ENCODE results near the gene CAMSAP1.

The CAMSAP1 gene

DNA sequence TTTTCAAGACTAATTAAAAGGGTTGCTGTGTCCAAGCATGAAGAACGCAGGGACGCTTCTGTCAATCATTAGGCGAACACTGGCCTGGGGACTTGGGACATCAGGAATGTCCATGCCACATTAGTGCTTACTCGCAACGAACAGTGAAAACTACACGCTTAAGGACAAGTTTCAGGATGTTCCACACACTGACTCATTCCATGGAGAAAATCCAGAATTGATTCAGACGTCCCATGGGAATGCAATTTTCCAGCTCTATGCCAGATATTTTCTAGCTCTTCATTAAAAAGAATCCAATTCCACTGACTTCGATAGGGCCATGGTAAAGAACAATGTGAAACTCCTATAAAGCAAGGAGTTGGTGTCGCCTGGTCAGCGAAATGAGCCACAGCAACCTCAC, 98.2 kb downstream of the CAMSAP1 start:
- no peak for DNase-seq

DNA sequence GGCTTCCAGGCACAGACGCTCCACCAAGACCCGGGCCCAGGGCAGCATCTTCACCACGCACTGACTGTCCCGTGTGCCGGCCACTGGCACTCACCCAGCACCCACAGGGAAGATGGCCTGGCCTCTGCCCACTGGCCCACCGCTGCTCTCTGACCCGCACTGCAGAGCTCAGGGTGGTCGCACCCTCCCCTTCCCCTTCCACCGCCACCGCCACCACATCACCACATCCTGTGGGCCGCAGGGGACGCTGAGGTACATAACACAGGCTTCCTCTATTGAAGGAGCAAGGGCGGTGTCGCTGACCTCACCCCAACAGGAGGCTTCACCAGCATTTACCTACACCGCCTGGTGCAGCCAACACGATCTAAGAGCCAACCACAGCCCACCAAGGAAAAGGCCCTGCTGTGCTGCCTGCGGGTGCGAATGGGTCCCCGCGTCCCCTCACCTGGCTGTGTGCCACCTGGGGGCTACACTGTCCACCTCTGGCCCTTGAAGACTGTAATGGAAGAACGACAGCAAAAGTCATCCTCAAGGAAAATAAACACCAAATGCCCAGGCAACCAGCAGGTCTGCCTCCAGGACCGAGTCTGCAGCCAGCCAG, 101.8 kb downstream of the CAMSAP1 start:
- DNase-seq: no peak

DNA sequence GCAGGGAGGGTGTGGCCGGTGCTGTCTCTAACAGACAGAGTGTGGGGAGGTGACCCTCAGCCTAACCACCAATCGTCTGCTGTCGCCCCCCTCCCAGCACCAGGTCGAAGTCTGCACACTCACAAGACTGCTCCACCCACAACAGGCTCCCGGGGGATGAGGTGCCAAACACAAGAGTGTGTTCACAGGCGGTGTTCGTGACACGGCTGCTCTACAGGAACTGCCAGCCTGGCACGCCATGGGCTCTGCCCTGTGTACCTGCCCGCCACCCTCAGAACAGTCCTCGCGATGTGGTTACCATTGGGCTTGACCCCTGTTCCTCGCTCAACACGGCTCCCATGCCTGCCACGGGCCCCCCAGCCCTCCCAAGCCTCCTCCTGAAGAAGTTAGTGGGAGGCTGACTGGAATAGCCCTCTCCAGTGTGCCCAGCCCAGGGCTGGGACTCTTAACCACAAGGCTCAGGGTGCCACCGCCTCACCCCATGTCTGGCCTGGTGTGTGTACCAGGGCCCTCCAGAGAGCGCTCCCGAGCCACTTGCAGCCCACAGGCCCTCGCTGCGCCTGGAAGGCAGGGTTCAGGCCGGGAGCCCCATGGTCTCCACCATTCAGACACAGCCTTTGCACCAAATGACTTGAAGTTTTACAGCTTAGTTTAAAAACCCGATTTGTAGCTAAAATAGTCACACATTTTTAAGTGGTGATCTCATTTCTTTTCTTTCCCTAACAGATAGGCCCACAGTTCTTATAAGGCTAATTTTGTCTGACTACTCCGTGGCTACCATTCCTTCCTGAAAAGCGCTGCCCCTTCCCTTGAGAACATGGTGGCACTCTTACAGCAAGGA, 102.5 kb downstream of the CAMSAP1 start:
- DNase-seq: no peak

DNA sequence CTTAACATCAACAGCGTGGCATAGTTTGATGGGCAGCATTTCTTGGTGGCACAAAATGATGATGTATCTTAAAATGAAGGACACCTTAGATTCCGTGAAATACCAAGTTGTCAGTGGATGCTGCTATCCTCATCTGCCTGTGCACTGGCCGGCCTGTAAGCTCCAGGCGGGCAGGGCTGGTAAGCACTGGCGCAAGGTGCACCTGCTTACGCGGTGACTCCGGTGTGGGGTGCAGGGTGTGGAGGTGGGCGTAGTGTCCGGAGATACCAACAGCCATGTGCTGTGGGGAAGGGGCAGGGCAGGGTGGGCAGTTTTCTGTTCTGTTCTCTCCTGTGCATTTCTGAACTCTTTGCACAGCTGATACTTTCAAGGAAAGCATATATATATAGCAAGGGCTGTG, 103.9 kb downstream of the CAMSAP1 start:
- no peak for DNase-seq

DNA sequence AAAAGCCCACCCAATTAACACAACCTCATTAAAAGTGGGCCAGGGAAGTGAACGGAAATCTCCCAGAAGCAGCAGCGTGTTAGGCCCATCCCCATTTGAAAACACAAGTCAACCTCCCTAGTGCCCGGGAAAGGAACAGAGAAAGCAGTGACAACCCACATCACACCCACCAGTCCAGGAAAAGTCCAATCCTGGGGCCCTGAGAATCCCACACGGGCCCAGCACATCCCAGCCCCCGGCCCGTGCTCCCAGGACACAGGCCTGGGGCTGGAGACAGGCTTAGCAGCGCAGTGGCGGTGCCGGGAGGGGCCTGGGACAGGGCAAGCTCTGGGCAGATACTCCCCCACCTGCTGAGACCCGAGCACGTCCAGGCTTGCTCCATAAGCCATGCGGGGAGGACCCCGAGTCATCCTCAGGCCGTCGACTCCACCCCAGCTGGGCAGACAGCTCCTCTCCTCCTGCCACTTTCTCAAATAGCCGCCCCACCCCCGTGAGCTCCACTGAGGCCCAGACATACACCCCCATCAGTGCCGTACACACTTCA, 104.4 kb downstream of the CAMSAP1 start:
- no peak for DNase-seq

DNA sequence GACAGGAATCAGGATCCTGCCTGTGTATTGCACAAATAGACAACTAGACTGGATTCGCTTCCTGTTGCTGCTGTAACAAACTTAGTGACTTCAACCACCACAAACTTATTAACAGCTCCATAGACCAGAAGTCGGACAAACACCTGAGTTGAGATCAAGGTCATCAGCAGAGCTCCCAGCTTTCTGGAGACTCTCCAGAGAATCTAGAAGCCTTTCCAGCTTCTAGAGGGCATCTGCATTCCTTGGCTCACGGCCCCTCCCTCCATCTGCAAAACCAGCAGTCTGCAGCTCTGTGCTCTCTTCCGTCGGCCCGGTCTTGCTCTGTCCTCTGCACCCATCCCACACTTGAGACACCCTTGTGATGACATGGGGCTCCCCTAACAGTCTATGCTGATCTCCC, 106.3 kb downstream of the CAMSAP1 start:
- DNase-seq: no peak

DNA sequence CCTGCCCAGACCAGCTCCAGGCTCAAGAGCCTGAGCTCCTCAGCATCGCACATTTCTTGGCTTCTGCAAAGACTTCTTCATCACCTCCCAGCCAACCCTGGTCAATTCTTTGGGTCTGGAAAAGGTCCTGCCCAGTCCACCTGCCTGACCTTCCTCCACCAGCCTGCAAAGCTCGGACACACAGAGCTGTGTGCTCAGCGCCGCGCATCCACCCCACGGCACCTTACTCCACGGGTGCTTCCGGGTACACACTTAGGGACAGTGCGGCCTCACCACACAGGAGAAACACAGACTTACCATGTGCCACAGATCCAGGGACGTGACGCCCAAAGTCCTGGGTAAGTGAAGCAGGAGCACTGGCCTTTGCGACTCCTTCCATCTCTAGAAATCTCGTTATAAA, 108.1 kb downstream of the CAMSAP1 start:
- no peak for DNase-seq

DNA sequence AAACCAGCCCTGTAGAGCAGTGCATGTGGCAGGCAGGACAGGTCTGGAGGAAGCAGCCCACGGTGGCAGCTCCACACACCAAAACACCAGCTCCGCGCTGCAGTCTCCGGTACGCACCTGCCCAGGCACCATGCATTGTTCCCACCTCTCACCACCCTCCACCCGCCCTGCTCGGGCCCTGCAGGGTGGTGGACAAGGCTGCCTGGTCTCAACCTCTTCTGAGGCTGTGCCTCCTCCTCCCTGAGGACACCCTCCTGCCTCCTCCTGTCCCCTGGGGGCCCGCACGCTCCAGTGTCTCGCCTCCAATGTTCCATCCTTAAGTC, 109.1 kb downstream of the CAMSAP1 start:
- no peak for DNase-seq

DNA sequence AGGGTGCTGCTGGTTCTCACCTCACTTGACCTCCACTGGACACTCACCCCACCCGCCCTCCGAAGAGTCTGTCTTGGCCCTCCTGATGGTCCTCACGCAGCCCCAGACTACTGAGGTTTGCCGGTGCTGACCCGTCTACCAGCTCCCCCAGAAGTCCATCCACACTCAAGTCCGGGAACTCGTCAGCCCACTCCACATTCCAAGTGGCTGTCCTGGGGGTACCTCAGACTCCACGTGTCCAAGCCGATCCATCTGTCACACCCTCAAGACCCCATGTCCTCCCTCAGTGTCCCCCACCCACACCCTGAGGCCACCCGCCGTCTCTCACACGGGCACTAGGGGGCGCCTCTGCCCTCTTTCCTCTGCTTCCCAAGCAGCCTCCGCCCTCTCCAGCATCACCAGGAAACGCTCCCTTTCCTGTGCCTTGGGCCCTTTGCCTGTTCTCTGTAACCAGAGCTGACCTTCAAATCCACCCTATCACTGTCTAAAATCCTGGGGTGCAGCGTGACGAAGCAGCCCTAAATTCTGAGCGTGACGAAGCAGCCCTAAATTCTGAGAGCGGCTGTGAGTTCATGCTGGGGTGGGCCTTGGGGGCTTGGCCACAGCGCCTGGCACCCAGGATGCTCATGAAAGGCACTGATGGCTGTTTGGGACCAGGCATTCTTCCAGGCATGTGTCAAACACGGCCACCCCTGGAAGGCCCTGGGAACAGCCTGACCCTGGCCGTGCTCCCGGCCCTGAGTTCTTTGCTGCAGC, 109.7 kb downstream of the CAMSAP1 start:
- DNase-seq: peak in 1 of 5 experiments; percentile 16

DNA sequence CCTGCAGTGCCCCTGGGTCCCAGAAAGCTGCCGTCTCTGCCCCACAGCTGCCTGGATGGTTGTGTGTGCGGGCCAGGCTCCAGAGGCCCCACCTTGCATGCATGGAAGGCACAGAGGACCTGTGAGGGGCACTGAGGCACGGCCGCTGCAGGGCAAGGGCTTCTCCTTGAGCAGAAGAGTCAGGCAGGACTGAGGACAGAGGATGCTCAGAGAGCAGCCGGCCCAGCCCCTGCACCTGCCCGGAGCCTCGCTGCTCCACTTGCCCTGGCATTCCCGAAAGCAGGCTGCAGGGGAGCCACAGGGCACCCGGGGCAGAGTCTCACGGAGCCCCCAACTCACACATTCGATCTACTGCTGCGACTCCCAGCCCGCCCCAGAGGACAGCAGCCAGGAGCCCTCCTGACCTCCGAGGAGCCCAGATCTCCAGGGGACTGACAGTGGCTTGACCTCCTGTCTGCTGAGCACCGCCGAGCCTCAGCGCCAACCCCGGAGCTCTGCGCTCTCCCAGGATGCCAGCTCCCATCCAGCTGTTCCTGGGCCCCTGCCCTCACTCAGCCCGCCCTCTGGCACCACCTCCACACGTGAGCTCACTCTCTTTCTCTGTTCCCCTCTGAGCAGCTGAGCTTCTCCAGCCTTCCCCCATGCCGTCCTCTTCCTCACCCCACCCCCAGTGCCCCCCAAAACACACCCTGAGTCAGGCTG, 110.4 kb downstream of the CAMSAP1 start:
- no peak for DNase-seq

DNA sequence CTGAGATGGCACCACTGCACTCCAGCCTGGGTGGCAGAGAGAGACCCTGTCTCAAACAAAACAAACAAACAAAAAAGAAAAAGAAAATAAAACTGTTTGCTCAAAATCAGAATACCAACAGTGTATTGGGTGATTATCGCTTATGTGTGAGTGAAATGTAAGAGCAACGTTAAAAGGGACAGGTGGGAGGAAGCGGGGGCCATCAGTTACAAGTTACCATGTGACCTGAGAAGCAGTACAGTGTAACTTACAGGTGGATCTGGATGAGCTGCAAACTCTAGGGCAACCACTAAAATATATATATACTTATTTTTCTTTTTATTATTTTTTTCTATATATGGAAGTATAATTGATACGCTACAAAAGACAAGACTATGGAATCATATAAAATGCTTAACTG, 112.0 kb downstream of the CAMSAP1 start:
- DNase-seq: no peak

DNA sequence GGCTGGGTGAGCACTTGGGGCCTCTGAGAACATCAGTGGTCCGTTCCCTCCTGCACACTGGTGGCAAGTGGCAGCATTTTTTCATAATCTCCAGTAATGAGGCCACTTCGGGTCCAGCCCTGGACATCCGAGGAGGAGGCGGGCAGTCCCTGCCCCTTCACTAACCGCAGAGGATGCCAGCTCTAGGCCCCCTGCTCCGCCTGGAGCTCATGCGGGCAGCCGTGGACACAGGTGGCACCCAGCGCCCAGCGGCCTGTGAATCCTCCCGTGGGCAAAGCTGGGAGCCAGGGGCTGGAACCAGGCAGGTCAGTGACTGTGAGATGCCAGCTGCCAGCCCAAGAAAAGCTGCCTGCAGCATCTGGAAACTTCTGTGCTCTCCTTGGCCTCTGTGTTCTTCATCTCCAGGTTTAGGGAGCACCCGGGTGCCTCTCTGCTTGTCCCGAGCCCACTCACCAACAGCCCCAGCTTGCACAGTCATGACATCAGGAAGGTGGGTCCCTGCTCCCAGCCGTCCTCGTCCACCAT, 112.9 kb downstream of the CAMSAP1 start:
- DNase-seq: no peak

DNA sequence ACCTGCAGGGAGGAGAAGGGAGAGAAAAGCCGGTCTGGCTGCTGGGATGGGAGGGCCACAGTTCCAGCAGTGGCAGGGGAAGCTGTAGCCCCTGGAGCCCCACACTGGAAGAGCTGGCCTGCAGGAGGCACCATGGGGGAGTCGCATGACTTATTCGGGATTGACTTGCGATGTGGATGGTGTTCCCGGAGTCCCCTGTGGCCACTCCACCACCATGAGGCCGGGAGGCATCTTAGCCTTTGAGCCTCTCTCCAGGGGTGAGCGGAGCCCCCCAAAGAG, 113.3 kb downstream of the CAMSAP1 start:
- DNase-seq: no peak

DNA sequence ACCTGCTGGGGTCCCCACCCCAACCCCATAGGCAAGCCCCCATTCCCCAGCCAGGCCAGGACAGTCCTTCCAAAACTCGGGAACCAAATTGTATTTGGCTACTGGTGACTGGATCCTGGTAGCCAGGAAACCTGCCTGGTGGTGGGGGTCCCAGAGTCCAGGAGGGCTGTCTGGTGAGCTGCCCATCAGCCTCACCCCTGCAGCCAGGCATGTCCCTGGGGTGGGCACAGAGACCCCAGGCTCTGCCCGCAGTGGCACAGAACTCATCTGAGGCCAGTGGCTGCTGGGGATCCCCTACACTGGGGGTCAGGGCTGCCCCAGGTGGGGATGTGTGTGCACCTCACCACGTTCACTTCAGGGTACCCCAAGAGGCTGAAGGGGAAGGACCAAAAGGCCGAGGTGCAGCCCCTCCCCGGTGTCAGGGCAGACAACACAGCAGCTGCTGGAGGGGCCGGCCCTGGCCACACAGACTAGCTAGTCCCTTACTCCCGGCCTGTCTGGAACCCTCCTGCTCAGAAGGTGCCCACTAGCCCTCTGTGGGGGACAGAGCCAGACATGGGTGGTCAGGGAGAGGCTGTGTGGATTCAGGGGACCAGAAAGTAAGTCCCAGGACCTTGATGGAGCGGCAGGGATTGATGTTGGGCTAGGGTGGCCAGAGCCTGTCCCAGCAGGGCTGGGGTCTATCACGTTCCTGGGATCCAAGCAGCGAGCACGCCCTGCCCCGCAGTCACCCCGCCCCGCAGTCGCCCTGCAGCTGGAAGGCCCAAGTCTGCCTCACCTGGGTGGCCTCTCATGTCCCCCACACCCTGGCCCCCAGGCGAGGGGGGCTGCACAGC, 113.9 kb downstream of the CAMSAP1 start:
- DNase-seq: no peak

DNA sequence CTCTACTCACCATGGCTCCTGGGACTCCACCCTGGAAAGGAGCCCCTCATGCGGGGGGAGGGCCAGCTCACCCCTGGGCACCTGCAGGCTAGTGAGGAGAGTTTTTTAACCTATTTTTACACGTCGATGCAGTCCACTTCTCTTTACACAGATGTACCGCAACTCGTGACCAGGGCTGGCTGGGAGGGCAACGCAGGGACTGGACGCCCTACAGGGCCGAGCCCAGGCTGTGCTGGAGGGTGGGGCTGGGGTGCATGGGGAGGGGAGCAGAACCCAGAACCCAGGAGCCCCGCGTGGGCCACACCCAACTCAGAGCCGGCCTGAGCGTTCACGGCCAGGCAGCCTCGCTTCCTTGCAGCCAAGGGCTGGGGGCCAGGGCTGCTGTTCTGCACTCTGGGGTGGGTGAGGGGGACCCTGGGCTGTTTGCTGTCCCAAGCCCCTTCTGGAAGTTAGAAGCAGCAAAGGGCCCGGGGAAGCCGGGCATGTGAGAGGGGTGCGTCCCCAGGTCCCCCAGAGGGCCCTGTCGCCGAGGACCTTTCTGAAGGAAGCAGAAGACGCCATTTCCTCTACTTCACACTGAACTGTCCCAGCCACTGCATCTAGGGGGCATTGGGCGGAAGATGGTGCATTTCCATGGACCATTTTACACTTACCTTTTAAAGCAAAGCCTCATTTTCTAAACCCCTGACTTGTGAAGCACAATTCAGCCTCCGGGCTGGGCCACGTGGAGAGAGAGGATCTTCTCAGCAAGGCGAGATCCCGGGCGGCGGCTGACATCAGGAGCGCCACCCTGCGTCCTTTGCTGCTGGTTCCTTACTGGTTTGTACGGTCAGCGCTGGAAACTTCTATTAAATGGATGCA, 114.8 kb downstream of the CAMSAP1 start:
- DNase-seq: no peak

DNA sequence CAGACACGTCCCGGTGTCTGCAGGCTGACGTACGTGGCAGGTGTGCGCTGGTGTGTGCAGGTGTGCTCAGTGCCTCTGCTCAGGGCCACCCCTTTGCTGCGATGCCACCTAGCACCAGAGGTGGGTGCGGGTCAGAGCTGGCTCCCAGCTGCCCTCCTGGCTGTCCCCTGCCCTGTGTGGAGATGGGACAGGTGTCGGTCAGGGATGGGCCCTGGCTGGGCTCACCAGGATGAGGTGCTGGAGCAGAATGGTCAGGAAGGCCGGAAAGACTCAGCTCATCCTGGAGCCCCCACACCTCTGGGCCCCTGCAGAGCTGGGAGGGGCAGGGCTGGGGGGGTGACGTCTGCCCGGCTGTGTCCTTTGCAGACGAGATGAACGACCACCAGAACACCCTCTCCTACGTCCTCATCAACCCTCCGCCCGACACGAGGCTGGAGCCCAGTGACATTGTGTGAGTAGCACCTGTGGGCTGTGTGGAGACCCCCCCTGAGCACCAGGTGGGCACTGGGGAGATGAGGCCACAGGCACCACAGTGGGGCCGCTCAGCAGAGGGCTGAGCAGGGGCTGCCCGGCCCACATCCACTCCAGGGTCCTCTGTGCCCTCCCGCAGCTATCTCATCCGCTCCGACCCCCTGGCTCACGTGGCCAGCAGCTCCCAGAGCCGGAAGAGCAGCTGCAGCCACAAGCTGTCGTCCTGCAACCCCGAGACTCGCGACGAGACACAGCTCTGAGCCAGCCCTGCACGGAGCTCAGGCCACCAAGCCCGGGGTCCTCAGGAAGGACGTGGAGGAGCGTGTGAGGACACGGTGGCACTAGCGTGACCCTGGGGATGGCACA, 115.7 kb downstream of the CAMSAP1 start:
- DNase-seq: no peak

DNA sequence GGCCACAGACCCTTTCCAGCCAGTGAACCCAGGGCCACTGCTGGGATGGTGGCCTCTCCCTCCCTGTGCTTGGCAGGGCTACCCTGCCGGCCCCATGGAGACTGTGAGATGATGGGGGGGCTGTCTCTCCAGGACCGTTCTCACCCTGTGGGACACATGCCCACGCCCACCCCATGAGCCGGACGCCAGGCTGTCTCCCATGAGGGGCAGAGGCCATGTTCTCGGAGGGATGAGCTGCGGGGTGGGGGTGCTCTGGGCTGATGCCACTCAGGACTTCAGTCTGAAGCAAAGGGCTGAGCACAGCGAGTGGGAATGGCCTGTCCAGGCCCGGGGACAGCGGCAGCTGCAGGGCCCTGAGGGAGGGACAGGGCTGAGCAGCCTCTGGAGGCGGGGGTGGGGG, 116.5 kb downstream of the CAMSAP1 start:
- DNase-seq: no peak

DNA sequence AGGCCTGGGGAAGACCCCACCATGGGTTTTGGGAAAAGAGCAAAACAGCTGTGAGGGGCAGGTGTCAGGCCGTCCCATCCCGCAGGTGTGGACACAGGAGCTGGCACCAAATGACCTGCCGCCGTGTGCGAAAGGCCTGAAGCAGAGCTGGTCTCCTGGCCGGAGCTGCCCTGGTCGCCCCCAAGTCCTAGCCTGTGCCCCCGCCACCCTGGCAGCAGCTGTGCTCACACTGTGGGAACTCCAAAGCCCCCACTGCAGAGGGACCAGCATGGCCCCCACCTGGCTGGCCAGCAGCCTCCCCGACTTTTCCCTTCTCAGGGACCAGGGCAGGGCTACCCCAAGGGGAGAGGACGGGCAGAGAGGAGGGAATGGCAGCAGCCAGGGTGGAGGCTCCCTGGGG, 117.0 kb downstream of the CAMSAP1 start:
- DNase-seq: no peak

DNA sequence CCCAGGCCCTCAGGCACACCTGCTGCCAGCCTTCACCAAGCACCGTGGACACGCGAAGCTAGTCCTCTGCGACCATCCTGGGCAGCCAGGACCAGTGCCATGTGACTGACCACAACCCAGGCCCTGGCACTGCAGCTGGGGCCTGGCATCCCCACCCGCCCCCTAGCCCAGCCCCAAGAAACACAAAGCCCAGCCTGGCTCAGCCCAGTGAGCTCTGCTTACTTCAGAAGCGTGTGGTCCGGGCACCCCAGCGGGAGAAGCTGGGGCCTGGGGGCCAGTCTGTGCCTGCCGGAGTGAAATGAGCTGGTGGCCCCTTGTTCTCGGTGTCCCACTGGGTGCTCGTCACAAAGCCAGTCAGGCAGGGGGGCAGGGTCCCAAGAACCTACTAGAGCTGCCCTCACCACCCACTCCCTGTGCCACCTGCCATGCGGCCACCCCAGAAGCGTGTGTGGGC, 117.5 kb downstream of the CAMSAP1 start:
- DNase-seq: no peak
